SW480 (cell line): ENCODE results near the gene CORO2A.
"Not testable (repeated sequence)": the region's sequence is repeated elsewhere in the genome, so short reads cannot be mapped to it uniquely, and the experiment has no call there.

Experiments used
- DNase-seq: peaks from one replicate; pipeline ENCODE4 v3.0.0-alpha.2; 2016; ENCODE audit warnings: low spot score

The CORO2A gene

DNA sequence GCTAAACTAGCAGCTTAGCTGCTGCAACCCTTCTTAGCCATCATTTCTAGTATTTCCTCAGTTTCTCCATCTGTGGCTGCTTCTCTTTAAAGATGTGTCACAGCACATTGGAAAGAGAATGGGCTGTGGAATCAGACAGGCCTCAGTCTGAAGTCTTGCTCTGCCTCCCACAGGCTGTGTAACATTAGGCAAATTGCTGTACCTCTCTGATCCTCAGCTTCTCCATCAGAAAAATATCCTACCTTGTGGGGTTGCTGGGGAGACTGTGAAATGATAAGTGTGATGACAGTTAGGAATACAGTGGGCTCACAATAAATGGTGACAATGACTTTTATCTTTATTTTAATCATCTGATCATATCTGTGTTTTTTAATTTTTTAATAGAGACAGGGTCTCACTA lies 55.9 kb downstream of the CORO2A start:
- DNase-seq: no peak

DNA sequence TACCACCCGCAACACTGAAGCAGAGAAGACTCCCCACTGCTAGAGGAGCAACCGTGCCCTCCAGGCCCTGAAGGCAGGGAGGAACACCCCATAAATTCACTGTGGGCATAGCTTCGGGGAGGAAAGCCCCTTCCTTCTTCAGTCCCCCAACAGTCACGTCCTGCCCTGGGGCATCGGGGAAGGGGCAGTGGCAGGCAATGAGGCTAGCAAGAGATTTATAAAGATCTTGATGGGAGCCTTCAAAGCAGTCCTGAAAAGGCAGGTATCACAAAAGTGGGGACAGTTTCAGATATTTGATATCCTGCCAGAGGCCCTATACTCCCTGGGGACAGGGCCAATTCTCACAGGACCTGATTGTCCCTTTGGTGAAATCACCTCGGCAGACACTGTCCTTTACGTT lies 56.5 kb downstream of the CORO2A start:
- no peak for DNase-seq

DNA sequence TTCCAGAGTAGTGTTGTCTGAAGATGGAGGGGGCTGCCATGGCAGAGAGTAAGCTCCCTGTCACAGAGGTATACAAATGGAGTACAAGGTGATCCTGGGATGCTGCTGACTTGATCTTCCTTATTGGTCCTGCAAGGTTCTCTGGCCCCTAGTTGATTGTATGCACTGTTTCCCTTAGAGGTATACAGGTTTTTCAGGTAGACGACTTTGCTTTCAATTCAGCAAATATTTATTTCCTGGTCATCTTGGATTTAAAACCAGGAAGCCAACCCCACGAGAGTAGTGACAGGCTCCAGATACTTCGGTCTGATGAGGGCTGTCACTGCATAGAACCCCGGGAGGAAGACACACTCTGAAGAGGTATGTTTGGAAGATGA lies 56.9 kb downstream of the CORO2A start:
- DNase-seq: no peak

DNA sequence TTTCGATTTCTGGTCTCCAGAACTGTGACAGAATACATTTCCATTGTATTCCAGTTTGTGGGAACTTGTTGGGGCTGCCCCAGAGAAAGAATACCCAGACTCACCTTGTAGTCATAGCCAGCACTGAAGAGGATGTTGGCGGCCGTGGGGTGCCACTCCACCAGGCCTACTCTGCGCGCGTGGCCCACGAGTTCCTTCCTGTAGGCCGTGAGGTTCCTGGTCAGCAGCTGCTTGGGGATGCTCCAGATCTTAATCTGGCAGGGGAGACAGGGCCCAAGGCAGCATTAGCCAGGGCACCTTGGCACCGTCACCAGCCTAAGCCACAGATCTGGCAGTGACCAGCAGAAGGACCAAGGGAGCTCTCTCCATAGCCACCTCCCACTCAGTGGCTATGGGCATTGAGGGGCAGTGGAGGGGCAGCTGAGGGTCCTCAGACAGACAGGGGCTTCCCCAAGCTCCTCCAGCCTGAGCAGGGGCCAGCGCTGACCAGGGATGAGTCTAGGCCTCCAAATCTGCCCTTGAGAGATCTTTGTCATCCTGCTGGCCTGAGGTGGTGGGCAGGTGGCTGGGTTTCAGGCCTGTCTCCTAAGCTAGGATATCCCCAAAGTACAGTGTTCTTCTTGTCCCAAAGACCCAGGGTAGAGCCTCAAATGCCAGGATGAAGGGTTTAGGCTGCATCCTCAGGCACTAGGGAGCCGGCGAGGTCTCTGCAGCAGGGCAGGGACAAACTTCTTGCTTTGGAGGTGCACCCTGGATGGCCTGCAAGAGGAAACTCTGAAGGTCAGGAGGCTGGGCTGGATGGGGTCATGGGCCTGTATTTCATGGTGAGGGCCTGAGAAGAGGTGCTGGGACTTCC lies 57.5 kb downstream of the CORO2A start:
- DNase-seq: no peak

DNA sequence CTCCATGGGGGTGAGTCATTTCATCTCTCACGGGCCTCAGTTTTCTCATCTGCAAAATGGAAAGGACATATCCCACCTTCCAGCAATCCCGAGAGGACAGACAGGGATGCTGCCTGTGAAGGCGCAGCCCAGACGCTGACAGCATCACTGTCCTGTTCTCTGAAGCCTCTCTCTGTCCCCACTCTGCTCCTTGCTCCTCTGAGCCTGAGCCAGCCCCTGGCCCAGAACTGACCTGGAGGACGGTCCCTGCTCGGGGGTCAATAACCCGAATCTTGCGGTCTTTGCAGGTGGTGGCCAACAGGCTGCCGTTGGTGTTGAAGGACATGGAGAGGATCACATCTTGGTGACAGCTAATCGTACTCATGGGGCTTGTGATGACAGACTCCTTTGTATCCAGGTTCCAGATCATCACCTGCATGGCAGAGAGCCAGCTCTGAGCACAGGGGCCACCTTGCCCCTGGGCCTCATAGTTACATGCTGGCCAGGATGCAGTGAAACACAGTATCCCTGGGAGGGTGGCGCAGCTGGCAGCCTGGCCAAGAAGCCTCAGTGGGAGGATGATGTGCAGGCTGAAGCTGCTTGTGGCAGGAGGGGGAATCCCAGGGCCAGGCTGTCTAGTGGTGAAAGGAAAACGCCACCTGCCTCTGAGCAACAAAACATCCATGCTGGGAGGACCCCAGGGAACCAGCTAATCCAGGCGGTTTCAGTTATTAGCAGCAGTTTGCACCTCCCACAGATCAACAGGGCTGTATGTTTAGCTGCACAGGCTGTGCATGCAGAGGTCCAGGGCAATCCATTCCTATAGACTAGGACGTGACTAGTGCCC lies 59.4 kb downstream of the CORO2A start:
- DNase-seq: no peak

DNA sequence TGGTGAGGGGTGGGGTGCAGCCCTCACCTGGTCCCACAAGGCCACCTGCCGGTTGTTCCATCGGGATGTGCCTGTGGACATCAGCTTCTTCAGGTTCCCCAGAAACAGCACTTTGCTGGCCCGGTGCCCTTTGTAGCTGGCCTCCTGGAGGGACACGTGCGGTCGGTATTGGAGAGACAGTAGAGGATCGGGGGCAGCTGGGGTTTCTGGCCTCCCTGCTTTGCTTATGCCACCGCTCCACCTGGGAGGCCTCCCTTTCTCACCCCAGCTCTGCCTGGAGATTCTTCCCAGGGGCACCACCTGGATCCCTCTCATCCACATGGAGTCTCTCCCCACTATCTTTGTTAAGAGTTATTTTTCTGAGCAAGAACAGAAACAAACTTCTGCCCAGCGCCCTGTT lies 60.3 kb downstream of the CORO2A start:
- no peak for DNase-seq

DNA sequence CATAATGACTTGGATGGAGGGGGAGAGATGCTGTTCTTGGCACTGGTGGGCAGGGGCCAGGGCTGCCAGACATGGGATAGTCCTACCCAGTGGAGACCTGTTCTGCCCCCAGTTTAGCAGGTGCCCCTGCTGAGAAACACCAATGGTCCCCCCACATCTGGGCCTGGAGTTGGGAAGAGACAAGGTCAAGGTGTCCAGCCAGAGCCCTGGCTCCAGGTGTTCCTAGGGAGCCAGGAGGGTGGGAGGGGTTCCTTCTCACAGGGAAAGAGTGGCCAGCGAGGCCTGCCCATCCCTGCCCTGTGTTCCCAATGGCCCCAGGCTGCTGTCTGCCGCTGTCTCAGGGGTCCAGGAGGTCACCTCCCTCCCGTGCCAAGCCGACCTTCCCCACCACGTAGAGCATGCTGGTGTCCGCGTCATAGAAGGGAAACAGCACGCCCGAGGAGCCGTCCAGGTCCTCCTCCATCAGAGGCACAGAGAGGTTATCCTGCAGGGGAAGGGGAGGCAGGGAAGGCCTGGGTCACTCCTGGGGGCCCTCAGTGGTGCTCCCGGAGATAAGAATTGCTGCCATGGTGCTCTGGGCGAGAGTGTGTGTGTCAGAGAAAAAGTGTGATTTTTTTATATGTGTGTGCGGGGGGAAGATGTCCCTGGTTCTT lies 61.7 kb downstream of the CORO2A start:
- DNase-seq: no peak

DNA sequence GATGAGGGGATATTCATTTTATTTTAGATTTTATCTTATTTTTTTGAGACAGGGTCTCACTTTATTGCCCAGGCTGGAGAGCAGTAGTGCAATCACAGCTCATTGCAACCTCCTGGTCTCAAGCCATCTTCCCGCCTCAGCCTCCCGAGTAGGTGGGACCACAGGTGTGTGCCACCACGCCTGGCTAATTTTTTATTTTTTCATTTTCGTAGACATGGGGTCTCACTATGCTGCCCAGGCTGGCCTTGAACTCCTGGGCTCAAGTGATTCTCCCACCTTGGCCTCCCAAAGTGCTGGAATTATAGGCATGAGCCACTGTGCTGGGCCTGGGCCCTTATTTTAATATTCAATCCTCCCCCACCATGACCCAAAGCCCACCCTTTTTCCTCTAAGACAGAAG lies 62.4 kb downstream of the CORO2A start:
- not testable (repeated sequence) for DNase-seq

DNA sequence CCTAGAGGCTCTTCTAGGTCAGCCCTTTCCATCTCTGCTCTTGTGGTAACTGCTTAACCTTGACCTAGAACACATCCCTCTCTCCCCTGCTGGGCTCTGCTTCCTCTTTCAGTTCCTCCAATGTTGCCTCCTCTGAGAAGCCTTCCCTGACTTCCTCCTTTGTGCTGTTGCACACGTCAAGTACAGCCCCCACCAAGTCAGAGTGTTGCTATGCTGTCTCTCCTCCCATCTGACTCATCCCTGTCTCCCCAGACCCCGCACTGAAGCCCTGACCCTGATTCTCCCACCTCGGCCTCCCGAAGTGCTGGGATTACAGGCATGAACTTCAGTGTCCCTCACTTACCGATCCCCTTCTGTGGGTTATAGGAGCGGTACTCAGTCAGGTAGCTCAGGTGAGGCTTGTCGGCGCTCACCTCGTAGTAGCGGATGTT lies 63.0 kb downstream of the CORO2A start:
- DNase-seq: no peak

DNA sequence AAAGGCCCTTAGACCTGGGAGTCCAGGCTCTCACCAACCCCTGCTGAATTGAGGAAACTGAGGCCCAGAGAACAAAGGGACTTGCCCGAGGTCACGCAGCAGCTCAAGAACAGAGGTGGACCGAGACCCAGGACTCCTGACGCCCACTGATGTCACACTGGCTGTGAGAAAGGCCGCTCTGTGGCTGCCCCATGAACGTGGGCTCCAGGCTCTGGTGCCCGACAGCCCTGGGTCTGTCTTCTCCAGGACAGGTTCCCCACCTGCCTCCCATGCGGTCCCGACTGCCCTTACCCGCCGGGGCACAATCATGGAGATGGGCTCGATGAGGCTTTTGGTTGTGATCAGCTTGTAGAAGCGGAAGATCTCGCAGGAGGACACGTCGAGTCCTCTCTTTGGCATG lies 64.1 kb downstream of the CORO2A start:
- no peak for DNase-seq

DNA sequence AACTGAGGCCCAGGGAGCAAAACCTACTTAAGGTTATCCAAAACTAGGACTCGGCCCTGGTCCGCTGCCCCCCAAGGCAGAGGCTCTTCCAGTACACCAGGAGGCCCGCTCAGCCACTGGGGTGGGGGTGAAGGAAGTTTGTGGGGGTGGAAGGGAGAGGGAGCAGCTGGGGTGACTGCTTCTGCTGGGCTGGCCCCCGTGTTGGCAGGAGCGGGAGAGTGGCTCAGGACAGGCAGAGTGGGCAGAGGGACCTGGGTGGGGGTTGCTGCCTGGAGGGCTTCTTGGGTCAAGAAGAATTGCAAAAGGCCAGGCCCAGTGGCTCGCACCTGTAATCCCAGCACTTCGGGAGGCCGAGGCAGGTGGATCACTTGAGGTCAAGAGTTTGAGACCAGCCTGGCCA lies 65.2 kb downstream of the CORO2A start:
- DNase-seq: no peak

DNA sequence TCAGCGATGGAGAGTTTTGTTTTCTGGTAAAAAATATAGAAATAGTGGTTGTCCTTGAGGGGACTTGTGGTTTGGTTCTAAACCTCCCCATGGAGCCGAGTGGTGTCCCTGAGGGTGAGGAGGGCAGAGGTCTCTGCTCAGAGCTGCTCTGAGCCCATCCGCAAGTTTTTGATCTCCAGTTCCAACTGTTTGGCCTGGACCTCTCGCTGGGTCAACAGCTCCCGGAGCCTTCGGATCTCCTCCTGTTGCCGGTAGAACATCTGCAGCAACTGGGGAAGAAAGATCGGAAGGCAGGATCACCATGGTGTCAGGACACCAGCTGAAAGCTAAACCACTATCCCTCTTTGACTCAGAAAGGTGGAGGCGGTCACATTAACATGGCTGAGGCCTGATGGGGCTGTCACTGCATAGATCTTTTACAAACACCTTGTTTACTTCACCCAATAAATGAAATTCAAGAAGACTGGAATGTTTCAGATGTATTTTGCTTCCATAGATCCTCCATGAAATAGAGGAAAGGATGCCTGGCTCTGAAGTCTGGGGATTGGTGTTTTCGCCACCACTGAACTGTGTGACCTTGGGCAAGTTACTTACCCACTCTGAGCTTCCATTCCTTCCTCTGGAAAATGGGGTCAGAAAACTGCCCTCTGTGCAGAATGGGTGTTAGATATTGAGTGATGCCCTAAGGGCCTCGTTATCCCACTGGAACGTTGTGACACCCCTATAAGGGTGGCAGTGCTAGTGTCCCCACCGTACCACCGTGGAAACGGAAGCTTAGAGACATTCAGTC lies 67.6 kb downstream of the CORO2A start:
- no peak for DNase-seq

DNA sequence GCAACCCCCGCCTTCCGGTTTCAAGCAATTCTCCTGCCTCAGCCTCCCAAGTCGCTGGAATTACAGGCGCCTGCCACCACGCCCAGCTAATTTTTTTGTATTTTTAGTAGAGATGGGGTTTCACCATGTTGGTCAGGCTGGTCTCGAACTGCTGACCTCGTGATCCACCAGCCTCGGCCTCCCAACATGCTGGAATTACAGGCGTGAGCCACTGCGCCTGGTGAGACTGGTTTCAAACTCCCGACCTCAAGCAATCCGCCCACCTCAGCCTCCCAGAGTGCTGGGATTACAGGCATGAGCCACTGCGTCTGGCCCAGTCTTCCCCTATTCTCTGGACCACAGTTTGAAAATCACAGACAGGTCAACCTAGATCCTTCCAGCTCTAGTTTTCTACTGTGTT lies 68.3 kb downstream of the CORO2A start:
- DNase-seq: not testable (repeated sequence)

DNA sequence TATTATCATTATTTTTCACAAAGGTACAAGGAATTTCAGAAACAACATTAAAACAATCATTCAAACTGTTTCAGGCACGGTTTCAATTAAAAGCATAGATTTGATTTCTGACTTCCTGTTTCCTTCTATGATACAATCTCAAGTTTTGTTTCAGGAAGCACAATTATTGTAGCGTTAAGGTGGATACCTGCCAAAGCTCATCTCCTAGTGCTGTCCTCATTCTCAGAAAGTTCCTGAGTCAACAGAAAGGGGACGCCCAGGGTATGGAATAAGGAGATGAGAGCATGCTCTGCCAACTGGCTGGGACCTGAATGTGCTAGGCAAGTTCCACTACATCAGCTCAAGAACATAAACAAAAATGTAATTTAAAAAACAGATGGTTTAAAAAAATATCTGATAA lies 71.4 kb downstream of the CORO2A start:
- DNase-seq: no peak

DNA sequence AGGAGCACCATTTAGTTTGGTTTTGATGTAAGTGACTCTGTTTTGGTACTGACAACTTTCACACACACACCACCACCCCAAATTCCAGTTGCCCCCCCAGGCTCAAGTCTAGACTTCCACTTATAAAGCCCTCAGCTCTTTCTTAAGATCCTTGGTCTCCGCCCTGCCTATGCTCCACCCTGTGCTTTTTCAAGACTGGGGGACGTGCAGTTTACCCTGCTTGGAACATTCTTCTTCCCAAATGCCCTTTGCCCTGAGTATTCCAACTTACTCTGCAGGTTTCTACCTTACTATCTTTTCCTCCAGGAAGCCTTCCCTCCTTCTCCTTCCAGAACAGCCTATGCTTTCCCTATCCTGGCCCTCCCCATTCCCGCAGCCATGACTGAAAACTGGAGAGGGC lies 72.0 kb downstream of the CORO2A start:
- no peak for DNase-seq

DNA sequence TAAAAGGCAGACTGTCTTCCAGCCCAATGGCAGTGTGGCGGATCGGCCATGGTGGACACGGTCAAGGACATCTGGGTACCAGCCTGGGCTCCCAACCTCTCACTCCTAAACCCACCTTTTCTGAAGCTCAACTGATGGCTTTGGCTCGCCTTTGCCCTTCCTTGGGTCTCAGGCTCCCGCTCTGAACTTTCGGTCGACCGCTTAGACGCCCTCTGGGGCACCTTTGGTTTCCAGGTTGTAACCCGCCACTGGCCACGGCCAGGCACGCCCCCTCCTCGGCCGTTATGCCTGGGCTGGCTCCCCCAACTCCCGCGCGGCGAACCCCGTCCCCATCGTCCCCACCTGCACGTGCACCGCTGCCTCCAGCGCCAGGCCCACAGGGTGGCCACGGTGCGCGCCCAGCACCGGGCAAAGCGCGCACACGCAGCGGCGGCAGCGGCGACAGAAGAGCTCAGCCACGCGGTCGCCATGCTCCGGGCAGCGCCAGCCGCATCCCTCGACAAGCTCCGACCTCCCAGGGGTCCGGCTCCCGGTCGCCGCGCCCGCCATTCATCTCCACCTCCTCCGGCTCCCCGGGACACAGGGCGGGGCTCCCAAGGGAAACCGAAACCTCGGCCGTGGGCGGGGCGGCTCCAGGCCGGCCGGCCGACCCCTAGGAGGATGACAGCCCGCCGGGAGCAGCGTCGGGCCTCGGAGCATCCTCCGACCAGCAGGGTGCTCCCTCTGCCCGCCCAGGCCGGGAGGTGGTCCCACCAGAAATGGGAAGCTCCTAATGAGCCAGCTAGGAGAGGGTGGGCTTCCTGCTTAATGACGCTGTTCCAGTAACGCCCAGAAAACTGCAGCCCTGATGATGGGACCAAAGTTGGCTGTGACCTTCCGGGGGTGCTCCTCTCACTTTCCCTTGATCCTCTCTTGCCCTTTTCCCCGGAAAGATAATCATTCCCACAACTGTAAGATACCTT lies 73.5 kb downstream of the CORO2A start, which contains the start of gene TRIM14:
TRIM14 (minus strand) TSS at position 583 of the 962 bp plus-strand sequence; CDS start at position 549, 34 bp downstream.
- DNase-seq: peak; percentile 74

DNA sequence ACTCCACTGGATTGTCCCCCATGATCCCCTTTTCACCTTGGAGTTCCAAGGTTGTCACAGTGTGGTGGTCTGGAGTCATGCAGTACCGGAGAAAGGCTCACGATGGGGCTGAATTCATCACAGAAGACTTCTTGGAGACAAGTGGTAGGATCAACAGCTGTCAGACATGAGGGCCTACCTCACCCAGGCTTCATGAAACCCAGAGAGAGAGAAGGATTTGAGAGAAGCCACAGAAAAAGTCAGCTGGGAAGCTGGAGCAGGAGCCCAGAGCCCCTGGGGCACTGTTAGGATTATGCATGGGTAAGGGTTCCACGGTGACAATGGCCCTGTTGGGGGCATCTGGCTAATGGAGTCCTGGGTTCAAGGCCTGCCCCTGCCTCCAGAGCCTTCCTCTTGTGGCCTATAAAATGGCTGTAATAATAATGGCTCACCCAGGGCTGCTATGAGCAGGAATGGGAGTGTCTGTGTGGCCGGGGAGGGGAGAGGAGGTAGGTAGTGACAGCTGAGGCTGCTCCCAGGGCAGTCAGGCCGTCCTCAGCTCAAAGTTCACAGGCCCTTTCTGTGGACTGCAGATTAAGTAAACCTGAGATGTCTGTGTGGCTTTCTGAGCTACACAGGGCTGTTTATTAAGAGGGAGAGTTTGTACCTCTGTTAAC lies 74.3 kb downstream of the CORO2A start:
- peak; percentile 67 for DNase-seq

DNA sequence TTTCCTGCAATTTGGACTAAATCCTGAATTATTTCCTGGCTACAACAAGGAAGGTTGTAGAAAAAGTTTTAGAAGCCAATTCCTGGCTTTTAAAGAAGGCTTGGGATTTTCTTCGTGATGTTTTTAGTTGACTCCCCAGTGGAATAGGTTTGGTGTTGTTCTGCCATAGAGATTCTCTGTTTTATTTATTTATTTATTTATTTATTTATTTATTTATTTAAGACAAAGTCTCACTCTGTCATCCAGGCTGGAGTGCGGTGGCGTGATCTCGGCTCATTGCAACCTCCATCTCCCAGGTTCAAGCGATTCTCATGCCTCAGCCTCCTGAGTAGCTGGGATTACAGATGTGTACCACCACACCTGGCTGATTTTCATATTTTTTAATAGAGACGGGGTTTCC lies 75.3 kb downstream of the CORO2A start:
- not testable (repeated sequence) for DNase-seq

DNA sequence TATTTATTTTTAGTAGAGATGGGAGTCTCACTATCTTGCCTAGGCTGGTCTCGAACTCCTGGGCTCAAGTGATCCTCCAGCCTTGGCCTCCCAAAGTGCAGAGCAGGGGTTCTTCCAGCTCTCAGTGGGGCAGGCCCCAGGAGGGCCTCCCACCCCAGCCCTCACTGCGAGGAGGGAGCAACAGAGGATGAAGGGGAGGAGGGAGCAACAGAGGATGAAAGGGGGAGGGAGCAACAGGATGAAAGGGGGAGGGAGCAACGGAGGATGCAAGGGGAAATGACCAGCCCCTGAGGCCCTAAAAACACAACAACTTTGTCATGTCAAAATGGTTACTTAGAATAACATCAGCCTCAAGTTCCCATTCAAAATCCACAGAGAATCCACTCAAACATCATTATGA lies 83.4 kb downstream of the CORO2A start:
- no peak for DNase-seq

DNA sequence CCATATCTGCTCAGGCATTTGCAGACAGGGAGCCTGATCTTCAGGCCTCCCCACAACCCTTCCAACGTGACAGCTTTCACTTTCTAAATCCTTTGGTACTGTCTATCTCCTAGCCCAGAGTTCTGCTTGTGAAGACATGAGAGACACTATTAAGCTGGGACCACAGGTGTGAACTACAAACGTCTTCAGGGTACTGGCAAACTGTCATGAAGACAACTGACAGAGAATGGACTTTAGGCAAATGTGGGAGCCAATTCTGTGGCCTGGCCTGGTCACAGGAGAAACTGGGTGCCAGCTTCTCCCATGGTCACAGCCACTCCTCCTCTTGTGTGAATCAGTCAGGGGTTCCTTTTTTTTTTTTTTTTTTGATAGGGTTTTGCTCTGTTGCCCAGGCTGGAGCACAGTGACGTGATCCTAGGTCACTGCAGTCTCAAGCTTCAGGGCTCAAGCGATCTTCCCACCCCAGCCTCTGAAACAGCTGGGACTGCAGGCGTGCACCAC lies 83.9 kb downstream of the CORO2A start:
- DNase-seq: no peak
